OCI-LY7 (cell line): Measurements from ENCODE around the gene VPS9D1.

ENCODE experiments used
- EZH2phosphoT487 ChIP-seq: fragments of 200-600 bp; sonication (generic); IDR thresholded peaks from 2 replicates; pipeline ENCODE4 v1.6.1; 2018; ENCODE audit warnings: low read depth, borderline replicate concordance, mild to moderate bottlenecking, mixed run types, antibody characterized with exemption, low read length, moderate library complexity, mixed read lengths
- TF ChIP-seq, protein P1 (sequence below): fragments of 200-600 bp; sonication (generic); conservative IDR thresholded peaks from 2 replicates; pipeline ENCODE4 v1.5.1; 2014; ENCODE audit warnings: mild to moderate bottlenecking, antibody characterized with exemption, low read length, moderate library complexity, mixed read lengths

GRCh38 chr16:89716493-89716892, 4.2 kb downstream of the VPS9D1 start:
- TF ChIP-seq, protein P1, sequence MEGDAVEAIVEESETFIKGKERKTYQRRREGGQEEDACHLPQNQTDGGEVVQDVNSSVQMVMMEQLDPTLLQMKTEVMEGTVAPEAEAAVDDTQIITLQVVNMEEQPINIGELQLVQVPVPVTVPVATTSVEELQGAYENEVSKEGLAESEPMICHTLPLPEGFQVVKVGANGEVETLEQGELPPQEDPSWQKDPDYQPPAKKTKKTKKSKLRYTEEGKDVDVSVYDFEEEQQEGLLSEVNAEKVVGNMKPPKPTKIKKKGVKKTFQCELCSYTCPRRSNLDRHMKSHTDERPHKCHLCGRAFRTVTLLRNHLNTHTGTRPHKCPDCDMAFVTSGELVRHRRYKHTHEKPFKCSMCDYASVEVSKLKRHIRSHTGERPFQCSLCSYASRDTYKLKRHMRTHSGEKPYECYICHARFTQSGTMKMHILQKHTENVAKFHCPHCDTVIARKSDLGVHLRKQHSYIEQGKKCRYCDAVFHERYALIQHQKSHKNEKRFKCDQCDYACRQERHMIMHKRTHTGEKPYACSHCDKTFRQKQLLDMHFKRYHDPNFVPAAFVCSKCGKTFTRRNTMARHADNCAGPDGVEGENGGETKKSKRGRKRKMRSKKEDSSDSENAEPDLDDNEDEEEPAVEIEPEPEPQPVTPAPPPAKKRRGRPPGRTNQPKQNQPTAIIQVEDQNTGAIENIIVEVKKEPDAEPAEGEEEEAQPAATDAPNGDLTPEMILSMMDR: no peak
- no peak for TF ChIP-seq EZH2phosphoT487
